ENCODE results near the gene TNNI2.
"Not testable (repeated sequence)": the region's sequence is repeated elsewhere in the genome, so short reads cannot be mapped to it uniquely, and the experiment has no call there.

Gene TNNI2

GRCh38 chr11:1838426-1839144 lies at the start of gene TNNI2:
TSS of gene TNNI2 (plus strand) at chr11:1838981. CDS start at chr11:1839697, 716 bp downstream.
- DNase-seq (ENCODE audit: low read depth in 3 of 3, low spot score in 1 of 3) = no peak

GRCh38 chr11:1791912-1792311 lies 46.9 kb upstream of the TNNI2 start:
- DNase-seq (ENCODE audit: low read depth in 3 of 3, low spot score in 1 of 3) = no peak

- DNase-seq (ENCODE audit: low read depth in 3 of 3, low spot score in 1 of 3) = no peak
Observed at GRCh38 chr11:1792461-1792860, 46.3 kb upstream of the TNNI2 start.

- DNase-seq (ENCODE audit: low read depth in 3 of 3, low spot score in 1 of 3) = no peak
Observed at GRCh38 chr11:1793081-1793480, 45.7 kb upstream of the TNNI2 start.

- DNase-seq (ENCODE audit: low read depth in 3 of 3, low spot score in 1 of 3) = no peak
Observed at GRCh38 chr11:1796413-1797011, 42.3 kb upstream of the TNNI2 start.

GRCh38 chr11:1797391-1798125 lies 41.2 kb upstream of the TNNI2 start:
- no peak for DNase-seq (ENCODE audit: low read depth in 3 of 3, low spot score in 1 of 3)

GRCh38 chr11:1803246-1803645 lies 35.5 kb upstream of the TNNI2 start:
- no peak for DNase-seq (ENCODE audit: low read depth in 3 of 3, low spot score in 1 of 3)

- DNase-seq (ENCODE audit: low read depth in 3 of 3, low spot score in 1 of 3) = not testable (repeated sequence)
Observed at GRCh38 chr11:1803835-1804519, 34.8 kb upstream of the TNNI2 start.

- DNase-seq (ENCODE audit: low read depth in 3 of 3, low spot score in 1 of 3) = no peak
Observed at GRCh38 chr11:1805525-1805924, 33.3 kb upstream of the TNNI2 start.

GRCh38 chr11:1807264-1807995 lies 31.4 kb upstream of the TNNI2 start:
- no peak for DNase-seq (ENCODE audit: low read depth in 3 of 3, low spot score in 1 of 3)

- DNase-seq (ENCODE audit: low read depth in 3 of 3, low spot score in 1 of 3) = no peak
Observed at GRCh38 chr11:1810761-1811160, 28.0 kb upstream of the TNNI2 start.

- DNase-seq (ENCODE audit: low read depth in 3 of 3, low spot score in 1 of 3) = no peak
Observed at GRCh38 chr11:1812274-1812673, 26.5 kb upstream of the TNNI2 start.

- DNase-seq (ENCODE audit: low read depth in 3 of 3, low spot score in 1 of 3) = no peak
Observed at GRCh38 chr11:1812801-1813200, 26.0 kb upstream of the TNNI2 start.

GRCh38 chr11:1813356-1813755 lies 25.4 kb upstream of the TNNI2 start:
- DNase-seq (ENCODE audit: low read depth in 3 of 3, low spot score in 1 of 3) = not testable (repeated sequence)

- DNase-seq (ENCODE audit: low read depth in 3 of 3, low spot score in 1 of 3) = no peak
Observed at GRCh38 chr11:1814691-1815090, 24.1 kb upstream of the TNNI2 start.

- no peak for DNase-seq (ENCODE audit: low read depth in 3 of 3, low spot score in 1 of 3)
Observed at GRCh38 chr11:1815311-1815710, 23.5 kb upstream of the TNNI2 start.

GRCh38 chr11:1815751-1816150 lies 23.0 kb upstream of the TNNI2 start:
- no peak for DNase-seq (ENCODE audit: low read depth in 3 of 3, low spot score in 1 of 3)

- no peak for DNase-seq (ENCODE audit: low read depth in 3 of 3, low spot score in 1 of 3)
Observed at GRCh38 chr11:1817000-1817399, 21.8 kb upstream of the TNNI2 start.

- no peak for DNase-seq (ENCODE audit: low read depth in 3 of 3, low spot score in 1 of 3)
Observed at GRCh38 chr11:1817511-1817910, 21.3 kb upstream of the TNNI2 start.

GRCh38 chr11:1819074-1819473 lies 19.7 kb upstream of the TNNI2 start:
- no peak for DNase-seq (ENCODE audit: low read depth in 3 of 3, low spot score in 1 of 3)
